Omental fat pad (tissue), 3 donors: ENCODE results near the gene LOC101059915.
"Not testable (repeated sequence)": the region's sequence is repeated elsewhere in the genome, so short reads cannot be mapped to it uniquely, and the experiment has no call there.

Experiments used
- ATAC-seq: fragments of 150-250 bp; one replicate; pipeline ENCODE4 v1.9.1; 2016; ENCODE audit warnings: mild to moderate bottlenecking, moderate library complexity; ENCODE audit not compliant: low FRiP score
- DNase-seq: peaks from one replicate; pipeline ENCODE4 v3.0.0-alpha.2; 2019; ENCODE audit warnings: low spot score
- TF ChIP-seq, protein P1 (sequence below), 3 donors: fragments of 450-650 bp; IDR thresholded peaks; one replicate each; pipeline ENCODE4 v1.5.1; 2016 to 2017; ENCODE audit warnings: antibody characterized with exemption in 3 of 3, mild to moderate bottlenecking in 3 of 3, moderate library complexity in 2 of 3

LOC101059915 gene

GRCh38 chrX:71659959-71660358 lies 7.4 kb upstream of the LOC101059915 start:
- DNase-seq, result no peak
- TF ChIP-seq, protein P1, sequence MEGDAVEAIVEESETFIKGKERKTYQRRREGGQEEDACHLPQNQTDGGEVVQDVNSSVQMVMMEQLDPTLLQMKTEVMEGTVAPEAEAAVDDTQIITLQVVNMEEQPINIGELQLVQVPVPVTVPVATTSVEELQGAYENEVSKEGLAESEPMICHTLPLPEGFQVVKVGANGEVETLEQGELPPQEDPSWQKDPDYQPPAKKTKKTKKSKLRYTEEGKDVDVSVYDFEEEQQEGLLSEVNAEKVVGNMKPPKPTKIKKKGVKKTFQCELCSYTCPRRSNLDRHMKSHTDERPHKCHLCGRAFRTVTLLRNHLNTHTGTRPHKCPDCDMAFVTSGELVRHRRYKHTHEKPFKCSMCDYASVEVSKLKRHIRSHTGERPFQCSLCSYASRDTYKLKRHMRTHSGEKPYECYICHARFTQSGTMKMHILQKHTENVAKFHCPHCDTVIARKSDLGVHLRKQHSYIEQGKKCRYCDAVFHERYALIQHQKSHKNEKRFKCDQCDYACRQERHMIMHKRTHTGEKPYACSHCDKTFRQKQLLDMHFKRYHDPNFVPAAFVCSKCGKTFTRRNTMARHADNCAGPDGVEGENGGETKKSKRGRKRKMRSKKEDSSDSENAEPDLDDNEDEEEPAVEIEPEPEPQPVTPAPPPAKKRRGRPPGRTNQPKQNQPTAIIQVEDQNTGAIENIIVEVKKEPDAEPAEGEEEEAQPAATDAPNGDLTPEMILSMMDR (IDR thresholded peaks at IDR 0.05), result no peak
- ATAC-seq, result no peak

DNA sequence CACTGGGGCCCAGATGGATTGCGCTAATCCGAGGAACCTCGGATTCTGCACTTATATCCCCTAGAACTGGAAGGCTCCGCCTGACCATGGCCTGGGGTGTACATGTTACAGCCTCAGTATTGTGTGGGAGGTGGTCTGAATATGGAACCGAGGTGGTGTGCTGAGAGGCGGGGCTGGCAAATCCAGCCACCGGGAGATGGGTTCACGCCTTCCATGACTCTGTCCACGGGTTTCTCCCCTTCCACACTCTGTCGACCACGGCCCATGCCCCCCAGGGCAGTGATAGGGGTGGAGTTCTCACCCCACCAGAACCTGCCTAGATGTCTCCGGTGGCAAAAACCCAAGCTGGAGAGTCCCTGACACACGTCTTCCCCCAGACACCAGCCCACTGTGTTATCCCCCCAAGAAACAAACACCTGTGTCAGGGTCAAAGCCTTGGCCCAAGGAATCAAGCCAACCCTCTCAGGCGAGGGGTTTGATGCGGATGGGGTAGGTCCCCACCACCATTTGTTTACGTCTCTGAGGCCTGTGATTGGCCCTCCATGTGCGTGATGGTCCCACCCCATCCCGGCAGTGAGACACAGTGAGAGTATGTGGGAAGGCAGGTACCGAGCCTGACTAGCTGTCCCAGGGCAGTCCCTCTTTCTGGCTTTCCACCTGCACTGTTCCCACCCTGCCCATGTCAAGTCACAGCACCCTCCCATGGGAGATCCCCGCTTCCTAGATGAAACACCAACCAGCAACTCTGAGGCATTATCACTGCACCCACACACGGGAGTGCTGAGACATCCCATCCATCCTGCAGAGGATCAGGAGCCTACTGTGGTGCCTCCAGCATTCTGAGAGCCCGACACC lies 6.6 kb upstream of the LOC101059915 start:
- TF ChIP-seq, protein P1 (IDR thresholded peaks at IDR 0.05), result no peak
- ATAC-seq (no peak), DNase-seq (no peak)

DNA sequence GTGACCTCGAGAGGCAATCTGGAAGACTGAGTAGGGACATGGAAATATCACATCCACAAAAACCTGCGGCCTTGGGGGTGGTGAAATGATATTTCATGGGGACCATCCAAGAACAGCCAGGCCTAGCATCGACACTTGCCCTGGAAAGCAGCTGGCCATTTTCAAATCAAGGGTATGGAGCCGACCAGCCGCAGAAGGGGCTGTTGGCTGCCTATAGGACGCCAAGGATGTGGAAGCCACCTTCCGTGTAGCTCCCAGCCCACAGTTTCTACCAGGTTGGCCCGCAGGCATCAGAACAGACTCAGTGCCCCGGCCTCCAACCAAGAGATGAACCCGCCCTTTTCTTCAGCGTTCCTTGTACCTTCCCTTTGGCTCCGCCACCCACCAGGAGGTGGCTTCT lies 5.4 kb upstream of the LOC101059915 start:
- ATAC-seq (no peak), DNase-seq (no peak)
- TF ChIP-seq, protein P1 (IDR thresholded peaks at IDR 0.05), result no peak

DNA sequence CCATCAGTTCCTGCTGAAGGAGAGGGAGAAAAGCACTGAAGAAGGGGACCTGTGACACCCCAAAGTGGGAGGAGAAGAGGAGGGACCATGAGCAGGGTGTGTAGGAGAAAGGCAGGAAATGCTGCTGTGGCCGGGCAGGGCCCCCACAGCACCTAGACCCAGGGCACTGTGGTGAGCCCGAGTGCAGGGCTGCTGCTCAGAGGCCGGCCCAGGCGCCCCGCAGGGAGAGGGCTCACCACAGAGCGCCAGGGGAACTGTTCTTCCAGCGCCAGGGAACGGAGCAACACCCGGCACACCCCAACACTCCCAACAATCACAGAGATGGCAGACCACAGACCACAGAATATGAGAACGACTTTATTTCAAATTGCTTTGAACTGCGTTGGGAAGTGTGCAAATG lies 4.7 kb upstream of the LOC101059915 start:
- not testable (repeated sequence) for ATAC-seq, DNase-seq

DNA sequence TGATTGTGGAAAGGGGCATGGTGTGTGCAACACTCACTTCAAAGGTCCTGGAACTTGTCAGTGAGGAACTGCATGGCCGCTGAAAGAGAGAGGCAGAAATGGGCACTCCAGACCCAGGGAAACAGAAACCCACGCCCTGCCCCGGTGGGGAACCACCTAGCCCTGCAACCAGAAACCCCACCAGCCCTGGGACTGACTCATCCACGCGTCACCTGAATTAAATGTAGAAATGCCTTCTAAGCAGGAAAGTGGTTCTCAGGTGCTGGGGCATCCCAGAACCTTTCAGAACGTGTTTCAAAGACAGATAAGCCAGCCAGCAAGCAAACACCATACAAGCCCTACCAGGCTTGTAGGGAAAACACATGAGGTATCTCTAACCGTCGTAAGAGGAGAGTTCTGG lies 4.1 kb upstream of the LOC101059915 start:
- not testable (repeated sequence) for ATAC-seq, DNase-seq

GRCh38 chrX:71664202-71664601 lies 3.1 kb upstream of the LOC101059915 start:
- ATAC-seq, DNase-seq: not testable (repeated sequence)

GRCh38 chrX:71664889-71665491 lies 2.4 kb upstream of the LOC101059915 start:
- ATAC-seq, result no peak
- TF ChIP-seq, protein P1 (IDR thresholded peaks at IDR 0.05), result no peak
- no peak for DNase-seq

GRCh38 chrX:71665747-71666146 lies 1.6 kb upstream of the LOC101059915 start:
- DNase-seq, result no peak
- ATAC-seq, result no peak
- TF ChIP-seq, protein P1 (IDR thresholded peaks at IDR 0.05), result no peak
